PC-3 (cell line): Measurements from ENCODE around the gene PTPRN2.

Source experiments
- EZH2 ChIP-seq: fragments of 300-600 bp; sonication (generic); IDR thresholded peaks from one replicate; pipeline ENCODE4 v1.6.1; 2017; ENCODE audit warnings: antibody characterized with exemption, mild to moderate bottlenecking, low read length; ENCODE audit not compliant: unreplicated experiment
- EZH2phosphoT487 ChIP-seq: fragments of 300-600 bp; sonication (generic); IDR thresholded peaks from 2 replicates; pipeline ENCODE4 v1.6.1; 2018; ENCODE audit warnings: mild to moderate bottlenecking, antibody characterized with exemption, low read length, borderline replicate concordance
- TF ChIP-seq, protein P1 (sequence below): fragments of 300-600 bp; sonication (generic); conservative IDR thresholded peaks from 2 replicates; pipeline ENCODE4 v1.5.1; 2017; ENCODE audit warnings: antibody characterized with exemption, low read depth, mild to moderate bottlenecking, low read length

- TF ChIP-seq, protein P1, sequence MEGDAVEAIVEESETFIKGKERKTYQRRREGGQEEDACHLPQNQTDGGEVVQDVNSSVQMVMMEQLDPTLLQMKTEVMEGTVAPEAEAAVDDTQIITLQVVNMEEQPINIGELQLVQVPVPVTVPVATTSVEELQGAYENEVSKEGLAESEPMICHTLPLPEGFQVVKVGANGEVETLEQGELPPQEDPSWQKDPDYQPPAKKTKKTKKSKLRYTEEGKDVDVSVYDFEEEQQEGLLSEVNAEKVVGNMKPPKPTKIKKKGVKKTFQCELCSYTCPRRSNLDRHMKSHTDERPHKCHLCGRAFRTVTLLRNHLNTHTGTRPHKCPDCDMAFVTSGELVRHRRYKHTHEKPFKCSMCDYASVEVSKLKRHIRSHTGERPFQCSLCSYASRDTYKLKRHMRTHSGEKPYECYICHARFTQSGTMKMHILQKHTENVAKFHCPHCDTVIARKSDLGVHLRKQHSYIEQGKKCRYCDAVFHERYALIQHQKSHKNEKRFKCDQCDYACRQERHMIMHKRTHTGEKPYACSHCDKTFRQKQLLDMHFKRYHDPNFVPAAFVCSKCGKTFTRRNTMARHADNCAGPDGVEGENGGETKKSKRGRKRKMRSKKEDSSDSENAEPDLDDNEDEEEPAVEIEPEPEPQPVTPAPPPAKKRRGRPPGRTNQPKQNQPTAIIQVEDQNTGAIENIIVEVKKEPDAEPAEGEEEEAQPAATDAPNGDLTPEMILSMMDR = no peak
- TF ChIP-seq EZH2 = no peak
- no peak for TF ChIP-seq EZH2phosphoT487
Measured at GRCh38 chr7:157500171-157500960, 1087.3 kb downstream of the PTPRN2 start.
